Nephron progenitor cell (in vitro differentiated cells): ENCODE data around the gene RHCE.
"Not testable (repeated sequence)": the region's sequence is repeated elsewhere in the genome, so short reads cannot be mapped to it uniquely, and the experiment has no call there.

Source experiments
- DNase-seq: peaks from one replicate; pipeline ENCODE4 v3.0.0; 2021
- H3K27ac Mint-ChIP-seq: 2 replicates; pipeline ENCODE4 v1.8.0; 2021; ENCODE audit warnings: mild to moderate bottlenecking, moderate library complexity, mixed read lengths
- H3K27me3 Mint-ChIP-seq: 2 replicates; pipeline ENCODE4 v1.8.0; 2021; ENCODE audit warnings: mild to moderate bottlenecking, low read depth, mixed read lengths; ENCODE audit not compliant: poor library complexity
- H3K36me3 Mint-ChIP-seq: 2 replicates; pipeline ENCODE4 v1.8.0; 2021; ENCODE audit warnings: low read depth, mixed read lengths
- H3K4me1 Mint-ChIP-seq: 2 replicates; pipeline ENCODE4 v1.8.0; 2021; ENCODE audit warnings: mixed read lengths
- H3K4me3 Mint-ChIP-seq: 2 replicates; pipeline ENCODE4 v1.8.0; 2021; ENCODE audit warnings: mild to moderate bottlenecking, moderate library complexity, mixed read lengths
- H3K9me3 Mint-ChIP-seq: 2 replicates; pipeline ENCODE4 v1.8.0; 2021; ENCODE audit warnings: mild to moderate bottlenecking, moderate library complexity, mixed read lengths
- CTCF ChIP-seq: fragments of 200-600 bp; sonication (generic); IDR thresholded peaks from 2 replicates; pipeline ENCODE4 v1.5.0; 2021; ENCODE audit warnings: antibody characterized with exemption

The RHCE gene

GRCh38 chr1:25338986-25339385 is 81.6 kb downstream of the RHCE start:
- Mint-ChIP-seq H3K9me3 (no peaks in the 10 kb centered on the region), H3K4me1 (peaks cover 26% of the 10 kb centered on the region), H3K27ac (peak overlapping the region; percentile 41), H3K4me3 (peak overlapping the region; percentile 93), H3K36me3 (peaks cover 27% of the 10 kb centered on the region), H3K27me3 (no peaks in the 10 kb centered on the region)
- DNase-seq = no peak
- TF ChIP-seq CTCF = no peak

- DNase-seq = peak; percentile 94
- Mint-ChIP-seq H3K4me3 (peak within 1 kb of the TSS; percentile 96), H3K4me1 (peaks cover 26% of the 10 kb centered on the region), H3K36me3 (peaks cover 21% of the 10 kb centered on the region), H3K9me3 (no peaks in the 10 kb centered on the region), H3K27ac (peak within 1 kb of the TSS; percentile 81), H3K27me3 (no peaks in the 10 kb centered on the region)
- no peak for TF ChIP-seq CTCF
Measured at GRCh38 chr1:25338188-25338981, 82.2 kb downstream of the RHCE start, which contains the start of gene TMEM50A. TMEM50A (plus strand) TSS chr1:25338334; CDS start chr1:25340487, 2,153 bp downstream.

- Mint-ChIP-seq H3K4me3 (peak overlapping the region; percentile 93), H3K36me3 (peaks cover 13% of the 10 kb centered on the region), H3K4me1 (peaks cover 26% of the 10 kb centered on the region)
- DNase-seq = peak; percentile 19
- not testable (repeated sequence) for H3K27ac Mint-ChIP-seq, H3K27me3 Mint-ChIP-seq, H3K9me3 Mint-ChIP-seq
Measured at GRCh38 chr1:25337483-25338187, 83.0 kb downstream of the RHCE start.

GRCh38 chr1:25336922-25337354 is 83.7 kb downstream of the RHCE start:
- H3K4me3 Mint-ChIP-seq = peak overlapping the region; percentile 96

GRCh38 chr1:25329950-25330349 is 90.7 kb downstream of the RHCE start:
- H3K9me3 Mint-ChIP-seq, DNase-seq, H3K27ac Mint-ChIP-seq, H3K27me3 Mint-ChIP-seq, H3K36me3 Mint-ChIP-seq, H3K4me1 Mint-ChIP-seq, H3K4me3 Mint-ChIP-seq: not testable (repeated sequence)

More at GRCh38 chr1:25336922-25337354, 83.7 kb downstream of the RHCE start:
- not testable (repeated sequence) for H3K9me3 Mint-ChIP-seq, H3K27me3 Mint-ChIP-seq, H3K36me3 Mint-ChIP-seq, H3K27ac Mint-ChIP-seq
- H3K4me1 Mint-ChIP-seq = peaks cover 26% of the 10 kb centered on the region
- peak; percentile 46 for DNase-seq

GRCh38 chr1:25329336-25329735 is 91.3 kb downstream of the RHCE start:
- not testable (repeated sequence) for H3K4me3 Mint-ChIP-seq, H3K27ac Mint-ChIP-seq, H3K4me1 Mint-ChIP-seq, H3K36me3 Mint-ChIP-seq, H3K27me3 Mint-ChIP-seq, DNase-seq, H3K9me3 Mint-ChIP-seq

GRCh38 chr1:25328791-25329185 is 91.8 kb downstream of the RHCE start:
- H3K4me3 Mint-ChIP-seq, H3K27ac Mint-ChIP-seq, H3K9me3 Mint-ChIP-seq, H3K4me1 Mint-ChIP-seq, H3K27me3 Mint-ChIP-seq, H3K36me3 Mint-ChIP-seq, DNase-seq: not testable (repeated sequence)

- not testable (repeated sequence) for H3K9me3 Mint-ChIP-seq, H3K27me3 Mint-ChIP-seq, DNase-seq, H3K4me1 Mint-ChIP-seq, H3K36me3 Mint-ChIP-seq, H3K4me3 Mint-ChIP-seq, H3K27ac Mint-ChIP-seq
Measured at GRCh38 chr1:25327864-25328790, 92.5 kb downstream of the RHCE start.

GRCh38 chr1:25324407-25324806 is 96.2 kb downstream of the RHCE start:
- H3K4me3 Mint-ChIP-seq, DNase-seq, H3K27ac Mint-ChIP-seq: not testable (repeated sequence)

GRCh38 chr1:25322127-25322526 is 98.5 kb downstream of the RHCE start:
- not testable (repeated sequence) for H3K4me1 Mint-ChIP-seq, H3K9me3 Mint-ChIP-seq, DNase-seq, H3K27ac Mint-ChIP-seq, H3K27me3 Mint-ChIP-seq, H3K4me3 Mint-ChIP-seq, H3K36me3 Mint-ChIP-seq

More at GRCh38 chr1:25324407-25324806, 96.2 kb downstream of the RHCE start:
- not testable (repeated sequence) for H3K4me1 Mint-ChIP-seq, H3K27me3 Mint-ChIP-seq, H3K9me3 Mint-ChIP-seq, H3K36me3 Mint-ChIP-seq

GRCh38 chr1:25320314-25320938 is 100.2 kb downstream of the RHCE start:
- H3K27ac Mint-ChIP-seq = peak overlapping the region; percentile 59
- not testable (repeated sequence) for DNase-seq, H3K36me3 Mint-ChIP-seq, H3K27me3 Mint-ChIP-seq, H3K9me3 Mint-ChIP-seq, H3K4me3 Mint-ChIP-seq, H3K4me1 Mint-ChIP-seq
